ENCODE measurements around the gene PRDX1. TPM values are rescaled to one million over a fixed set of nuclear protein-coding genes. Genes with fewer than 3 reads are reported as not detected.
"Not testable (repeated sequence)": the region's sequence is repeated elsewhere in the genome, so short reads cannot be mapped to it uniquely, and the experiment has no call there.

PRDX1 gene
- total and polyA plus RNA-seq, 4 donors: 279 to 441 (median 358) TPM

GRCh38 chr1:45513532-45514260, 8.0 kb downstream of the PRDX1 start:
- intact Hi-C loops (cut with DNase I): loop anchor here (2.0 kb wide), 1 partner anchor 57 kb away; no protein-coding TSS in a partner anchor
- not testable (repeated sequence) for H3K4me1 ChIP-seq (ENCODE audit: control insufficient read depth in 1 of 2, insufficient read depth in 2 of 2, low read length in 2 of 2); DNase-seq

GRCh38 chr1:45512641-45513054, 9.0 kb downstream of the PRDX1 start:
- H3K27ac ChIP-seq (ENCODE audit: low read depth in 1 of 2, low read length in 2 of 2): no peak overlapping the region
- H3K4me3 ChIP-seq (ENCODE audit: low read length in 2 of 2): no peak overlapping the region
- ATAC-seq (ENCODE audit: low FRiP score) (peak; percentile 58), DNase-seq (peak in 1 of 2 donors; percentile 64)
- H3K27me3 ChIP-seq (ENCODE audit: control insufficient read depth in 1 of 2, insufficient read depth in 2 of 2, low read length in 1 of 2): no peaks in the 10 kb centered on the region
- no peaks in the 10 kb centered on the region for H3K4me1 ChIP-seq (ENCODE audit: control insufficient read depth in 1 of 2, insufficient read depth in 2 of 2, low read length in 2 of 2)
- 92 to 93% methylated on average over 1 of the region's 1 CpG for WGBS, 2 donors
- intact Hi-C loops (cut with DNase I): loop anchor here (2.0 kb wide), 1 partner anchor 58 kb away; no protein-coding TSS in a partner anchor
- H3K9me3 ChIP-seq (ENCODE audit: control insufficient read depth, low read length): no peaks in the 10 kb centered on the region
- H3K36me3 ChIP-seq (ENCODE audit: control insufficient read depth in 1 of 2, insufficient read depth in 2 of 2, low read length in 1 of 2): peaks cover 15 to 18% of the 10 kb centered on the region in 2 donors

More at GRCh38 chr1:45513532-45514260, 8.0 kb downstream of the PRDX1 start:
- not testable (repeated sequence) for H3K27me3 ChIP-seq (ENCODE audit: control insufficient read depth in 1 of 2, insufficient read depth in 2 of 2, low read length in 1 of 2); H3K4me3 ChIP-seq (ENCODE audit: low read length in 2 of 2); H3K9me3 ChIP-seq (ENCODE audit: control insufficient read depth, low read length); ATAC-seq (ENCODE audit: low FRiP score); H3K27ac ChIP-seq (ENCODE audit: low read depth in 1 of 2, low read length in 2 of 2)
- WGBS, 2 donors: 72 to 73% methylated on average over 8 to 9 of the region's 9 CpGs
- H3K36me3 ChIP-seq (ENCODE audit: control insufficient read depth in 1 of 2, insufficient read depth in 2 of 2, low read length in 1 of 2): peaks cover 15 to 18% of the 10 kb centered on the region in 2 donors

GRCh38 chr1:45510972-45511527, 10.6 kb downstream of the PRDX1 start:
- Histone ChIP-seq H3K4me3 (ENCODE audit: low read length in 2 of 2) (no peak overlapping the region), H3K27me3 (ENCODE audit: control insufficient read depth in 1 of 2, insufficient read depth in 2 of 2, low read length in 1 of 2) (no peaks in the 10 kb centered on the region), H3K4me1 (ENCODE audit: control insufficient read depth in 1 of 2, insufficient read depth in 2 of 2, low read length in 2 of 2) (no peaks in the 10 kb centered on the region), H3K36me3 (ENCODE audit: control insufficient read depth in 1 of 2, insufficient read depth in 2 of 2, low read length in 1 of 2) (peaks cover 11 to 15% of the 10 kb centered on the region in 2 donors), H3K9me3 (ENCODE audit: control insufficient read depth, low read length) (no peaks in the 10 kb centered on the region), H3K27ac (ENCODE audit: low read depth in 1 of 2, low read length in 2 of 2) (no peak overlapping the region)
- ATAC-seq (ENCODE audit: low FRiP score): no peak
- intact Hi-C loops (cut with DNase I): no loop called here
- WGBS, 2 donors: 83% methylated on average over 4 of the region's 4 CpGs
- DNase-seq: no peak

GRCh38 chr1:45510036-45510971, 11.4 kb downstream of the PRDX1 start:
- WGBS, 2 donors: 66 to 75% methylated on average over 9 of the region's 9 CpGs
- ATAC-seq (ENCODE audit: low FRiP score) (no peak), DNase-seq (no peak)
- no peak overlapping the region for H3K27ac ChIP-seq (ENCODE audit: low read depth in 1 of 2, low read length in 2 of 2)
- H3K4me3 ChIP-seq (ENCODE audit: low read length in 2 of 2): no peak overlapping the region
- H3K36me3 ChIP-seq (ENCODE audit: control insufficient read depth in 1 of 2, insufficient read depth in 2 of 2, low read length in 1 of 2): peaks cover 10 to 11% of the 10 kb centered on the region in 2 donors
- intact Hi-C loops (cut with DNase I): no loop called here
- H3K9me3 ChIP-seq (ENCODE audit: control insufficient read depth, low read length): no peaks in the 10 kb centered on the region
- no peaks in the 10 kb centered on the region for H3K4me1 ChIP-seq (ENCODE audit: control insufficient read depth in 1 of 2, insufficient read depth in 2 of 2, low read length in 2 of 2)
- no peaks in the 10 kb centered on the region for H3K27me3 ChIP-seq (ENCODE audit: control insufficient read depth in 1 of 2, insufficient read depth in 2 of 2, low read length in 1 of 2)

- intact Hi-C loops (cut with DNase I): no loop called here
- WGBS, 2 donors: 75 to 78% methylated on average over 15 of the region's 15 CpGs
- H3K4me3 ChIP-seq (ENCODE audit: low read length in 2 of 2): no peak overlapping the region
- no peaks in the 10 kb centered on the region for H3K27me3 ChIP-seq (ENCODE audit: control insufficient read depth in 1 of 2, insufficient read depth in 2 of 2, low read length in 1 of 2)
- H3K9me3 ChIP-seq (ENCODE audit: control insufficient read depth, low read length): no peaks in the 10 kb centered on the region
- DNase-seq (no peak), ATAC-seq (ENCODE audit: low FRiP score) (peak; percentile 30)
- H3K4me1 ChIP-seq (ENCODE audit: control insufficient read depth in 1 of 2, insufficient read depth in 2 of 2, low read length in 2 of 2): no peaks in the 10 kb centered on the region
- H3K36me3 ChIP-seq (ENCODE audit: control insufficient read depth in 1 of 2, insufficient read depth in 2 of 2, low read length in 1 of 2): peaks cover 3 to 5% of the 10 kb centered on the region in 2 donors
- no peak overlapping the region for H3K27ac ChIP-seq (ENCODE audit: low read depth in 1 of 2, low read length in 2 of 2)
These were observed 13.2 kb downstream of the PRDX1 start for GRCh38 chr1:45508295-45509151.

DNA sequence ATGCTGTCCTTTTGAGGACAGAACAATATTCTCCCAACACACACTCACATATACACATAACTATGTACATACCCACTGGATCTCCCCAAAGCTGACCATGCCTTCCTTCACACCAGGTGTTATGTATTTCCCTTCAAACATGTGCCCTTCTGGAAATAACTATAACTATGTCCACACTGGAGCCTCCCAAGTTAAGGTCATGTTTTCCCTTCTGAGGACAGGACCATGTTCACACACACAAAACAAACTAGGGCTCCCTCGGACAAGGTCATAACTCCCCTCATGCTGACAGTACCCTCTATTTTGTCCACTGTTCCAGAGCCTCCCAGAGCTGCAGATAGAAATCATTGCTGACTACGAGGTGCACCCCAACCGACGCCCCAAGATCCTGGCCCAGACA, 13.8 kb downstream of the PRDX1 start:
- intact Hi-C loops (cut with DNase I): no loop called here
- H3K27me3 ChIP-seq (ENCODE audit: control insufficient read depth in 1 of 2, insufficient read depth in 2 of 2, low read length in 1 of 2): no peaks in the 10 kb centered on the region
- 76 to 87% methylated on average over 4 of the region's 4 CpGs for WGBS, 2 donors
- DNase-seq (no peak), ATAC-seq (ENCODE audit: low FRiP score) (peak; percentile 12)
- H3K36me3 ChIP-seq (ENCODE audit: control insufficient read depth in 1 of 2, insufficient read depth in 2 of 2, low read length in 1 of 2): peaks cover 2 to 5% of the 10 kb centered on the region in 2 donors
- H3K4me1 ChIP-seq (ENCODE audit: control insufficient read depth in 1 of 2, insufficient read depth in 2 of 2, low read length in 2 of 2): no peaks in the 10 kb centered on the region
- H3K9me3 ChIP-seq (ENCODE audit: control insufficient read depth, low read length): no peaks in the 10 kb centered on the region
- H3K27ac ChIP-seq (ENCODE audit: low read depth in 1 of 2, low read length in 2 of 2): no peak overlapping the region
- no peak overlapping the region for H3K4me3 ChIP-seq (ENCODE audit: low read length in 2 of 2)

DNA sequence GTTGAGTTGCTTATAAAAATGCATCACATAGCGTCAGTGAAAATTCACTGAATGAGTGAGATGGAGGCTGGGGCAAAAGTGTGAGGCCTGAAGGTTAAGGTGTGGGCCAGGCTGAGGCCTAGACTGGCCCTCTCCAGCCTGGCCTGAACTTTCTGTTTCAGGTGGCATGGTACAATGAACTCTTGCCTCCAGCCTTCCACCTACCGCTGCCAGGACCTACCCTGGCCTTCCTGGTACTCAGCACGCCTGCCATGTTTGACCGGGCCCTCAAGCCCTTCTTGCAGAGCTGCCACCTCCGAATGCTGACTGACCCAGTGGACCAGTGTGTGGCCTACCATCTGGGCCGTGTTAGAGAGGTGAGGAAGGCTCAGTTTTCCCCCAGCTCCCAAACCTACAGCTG, 14.5 kb downstream of the PRDX1 start:
- H3K27me3 ChIP-seq (ENCODE audit: control insufficient read depth in 1 of 2, insufficient read depth in 2 of 2, low read length in 1 of 2): no peaks in the 10 kb centered on the region
- intact Hi-C loops (cut with DNase I): no loop called here
- DNase-seq: no peak
- H3K4me1 ChIP-seq (ENCODE audit: control insufficient read depth in 1 of 2, insufficient read depth in 2 of 2, low read length in 2 of 2): no peaks in the 10 kb centered on the region
- no peaks in the 10 kb centered on the region for H3K9me3 ChIP-seq (ENCODE audit: control insufficient read depth, low read length)
- WGBS, 2 donors: 91 to 93% methylated on average over 6 of the region's 6 CpGs
- peaks cover 0 to 5% of the 10 kb centered on the region in 2 donors for H3K36me3 ChIP-seq (ENCODE audit: control insufficient read depth in 1 of 2, insufficient read depth in 2 of 2, low read length in 1 of 2)
- no peak overlapping the region for H3K4me3 ChIP-seq (ENCODE audit: low read length in 2 of 2)
- no peak overlapping the region for H3K27ac ChIP-seq (ENCODE audit: low read depth in 1 of 2, low read length in 2 of 2)
- no peak for ATAC-seq (ENCODE audit: low FRiP score)

Data from aorta (tissue), 5 donors.